ENCODE results near the gene ADRB2.

The ADRB2 gene

GRCh38 chr5:148831590-148832565 is 5.5 kb downstream of the ADRB2 start:
- no peaks in the 10 kb centered on the region for H3K79me2 ChIP-seq (ENCODE audit: insufficient read depth, low read length)
- peak overlapping the region; percentile 53 for H3K27ac ChIP-seq (ENCODE audit: low read depth, low read length)
- peak overlapping the region; percentile 34 for H3K4me2 ChIP-seq (ENCODE audit: low read depth, low read length, poor library complexity, severe bottlenecking)
- no peaks in the 10 kb centered on the region for H3K27me3 ChIP-seq (ENCODE audit: low read length)
- no peaks in the 10 kb centered on the region for H4K20me1 ChIP-seq (ENCODE audit: low read depth, low read length)
- no peak overlapping the region for H2AFZ ChIP-seq (ENCODE audit: low read depth, low read length, severe bottlenecking)
- H3F3A ChIP-seq (ENCODE audit: insufficient read depth): no peaks in the 10 kb centered on the region
- H3K36me3 ChIP-seq (ENCODE audit: low read length): no peaks in the 10 kb centered on the region
- no peaks in the 10 kb centered on the region for H3K9me3 ChIP-seq (ENCODE audit: insufficient read depth, low read length)
- no peak overlapping the region for H3K4me3 ChIP-seq (ENCODE audit: insufficient read depth, low read length, poor library complexity, severe bottlenecking)
- no peaks in the 10 kb centered on the region for H3K9me2 ChIP-seq (replicated peaks; ENCODE audit: insufficient read depth, low read length)
- TF ChIP-seq, protein P1, sequence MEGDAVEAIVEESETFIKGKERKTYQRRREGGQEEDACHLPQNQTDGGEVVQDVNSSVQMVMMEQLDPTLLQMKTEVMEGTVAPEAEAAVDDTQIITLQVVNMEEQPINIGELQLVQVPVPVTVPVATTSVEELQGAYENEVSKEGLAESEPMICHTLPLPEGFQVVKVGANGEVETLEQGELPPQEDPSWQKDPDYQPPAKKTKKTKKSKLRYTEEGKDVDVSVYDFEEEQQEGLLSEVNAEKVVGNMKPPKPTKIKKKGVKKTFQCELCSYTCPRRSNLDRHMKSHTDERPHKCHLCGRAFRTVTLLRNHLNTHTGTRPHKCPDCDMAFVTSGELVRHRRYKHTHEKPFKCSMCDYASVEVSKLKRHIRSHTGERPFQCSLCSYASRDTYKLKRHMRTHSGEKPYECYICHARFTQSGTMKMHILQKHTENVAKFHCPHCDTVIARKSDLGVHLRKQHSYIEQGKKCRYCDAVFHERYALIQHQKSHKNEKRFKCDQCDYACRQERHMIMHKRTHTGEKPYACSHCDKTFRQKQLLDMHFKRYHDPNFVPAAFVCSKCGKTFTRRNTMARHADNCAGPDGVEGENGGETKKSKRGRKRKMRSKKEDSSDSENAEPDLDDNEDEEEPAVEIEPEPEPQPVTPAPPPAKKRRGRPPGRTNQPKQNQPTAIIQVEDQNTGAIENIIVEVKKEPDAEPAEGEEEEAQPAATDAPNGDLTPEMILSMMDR (IDR thresholded peaks at IDR 0.05; ENCODE audit: insufficient read depth, low read length, poor library complexity, severe bottlenecking): no peak
- no peak for TF ChIP-seq EZH2phosphoT487 (conservative IDR thresholded peaks at IDR 0.05; ENCODE audit: low read length)
- H3K9ac ChIP-seq (ENCODE audit: low read length): no peak overlapping the region

DNA sequence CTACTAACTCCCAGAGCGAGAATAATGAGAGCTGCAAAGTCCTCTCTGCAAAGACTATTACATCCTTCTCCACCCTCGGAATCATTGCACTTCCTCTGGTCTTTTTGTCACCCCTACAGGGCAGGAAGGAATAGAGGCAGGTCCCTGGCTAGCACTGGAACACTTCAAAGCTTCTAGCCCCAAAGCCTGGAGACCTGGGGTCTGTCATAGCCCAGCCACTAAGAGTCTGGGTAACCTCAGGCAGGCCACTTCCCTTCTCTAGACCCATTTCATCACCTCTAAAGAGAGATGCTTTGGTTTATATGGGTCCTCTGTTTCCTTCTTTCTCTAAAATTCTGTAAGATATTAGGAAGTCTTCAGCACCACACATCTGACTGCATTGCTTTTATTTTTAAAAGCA is 6.7 kb downstream of the ADRB2 start:
- H3K4me3 ChIP-seq (ENCODE audit: insufficient read depth, low read length, poor library complexity, severe bottlenecking): no peak overlapping the region
- H3K9ac ChIP-seq (ENCODE audit: low read length): no peak overlapping the region
- H3K27me3 ChIP-seq (ENCODE audit: low read length): no peaks in the 10 kb centered on the region
- H2AFZ ChIP-seq (ENCODE audit: low read depth, low read length, severe bottlenecking): no peak overlapping the region
- H3K4me2 ChIP-seq (ENCODE audit: low read depth, low read length, poor library complexity, severe bottlenecking): no peak overlapping the region
- H3K27ac ChIP-seq (ENCODE audit: low read depth, low read length): no peak overlapping the region
- H3K79me2 ChIP-seq (ENCODE audit: insufficient read depth, low read length): no peaks in the 10 kb centered on the region
- TF ChIP-seq, protein P1 (IDR thresholded peaks at IDR 0.05; ENCODE audit: insufficient read depth, low read length, poor library complexity, severe bottlenecking): no peak
- TF ChIP-seq EZH2phosphoT487 (conservative IDR thresholded peaks at IDR 0.05; ENCODE audit: low read length): no peak
- H3K9me3 ChIP-seq (ENCODE audit: insufficient read depth, low read length): no peaks in the 10 kb centered on the region
- no peaks in the 10 kb centered on the region for H3K36me3 ChIP-seq (ENCODE audit: low read length)
- no peaks in the 10 kb centered on the region for H4K20me1 ChIP-seq (ENCODE audit: low read depth, low read length)
- H3K9me2 ChIP-seq (replicated peaks; ENCODE audit: insufficient read depth, low read length): no peaks in the 10 kb centered on the region
- no peaks in the 10 kb centered on the region for H3F3A ChIP-seq (ENCODE audit: insufficient read depth)

GRCh38 chr5:148833925-148834324 is 7.5 kb downstream of the ADRB2 start:
- Histone ChIP-seq H3K9me3 (ENCODE audit: insufficient read depth, low read length) (no peaks in the 10 kb centered on the region), H3K36me3 (ENCODE audit: low read length) (no peaks in the 10 kb centered on the region), H3K27me3 (ENCODE audit: low read length) (no peaks in the 10 kb centered on the region), H3K27ac (ENCODE audit: low read depth, low read length) (no peak overlapping the region), H3K4me2 (ENCODE audit: low read depth, low read length, poor library complexity, severe bottlenecking) (no peak overlapping the region), H3K9ac (ENCODE audit: low read length) (no peak overlapping the region), H4K20me1 (ENCODE audit: low read depth, low read length) (no peaks in the 10 kb centered on the region), H3K9me2 (replicated peaks; ENCODE audit: insufficient read depth, low read length) (no peaks in the 10 kb centered on the region), H2AFZ (ENCODE audit: low read depth, low read length, severe bottlenecking) (no peak overlapping the region), H3K79me2 (ENCODE audit: insufficient read depth, low read length) (no peaks in the 10 kb centered on the region), H3F3A (ENCODE audit: insufficient read depth) (no peaks in the 10 kb centered on the region), H3K4me3 (ENCODE audit: insufficient read depth, low read length, poor library complexity, severe bottlenecking) (no peak overlapping the region)
- TF ChIP-seq, protein P1 (IDR thresholded peaks at IDR 0.05; ENCODE audit: insufficient read depth, low read length, poor library complexity, severe bottlenecking): no peak
- no peak for TF ChIP-seq EZH2phosphoT487 (conservative IDR thresholded peaks at IDR 0.05; ENCODE audit: low read length)
